Vagina (tissue), 2 donors: ENCODE measurements around the gene REN.

ENCODE experiments used
- POLR2A ChIP-seq, 2 donors: fragments of 450-650 bp; IDR thresholded peaks; one replicate each; pipeline ENCODE4 v1.6.1; 2017; ENCODE audit warnings: antibody characterized with exemption in 2 of 2, mild to moderate bottlenecking in 2 of 2, moderate library complexity in 2 of 2
- TF ChIP-seq, protein P1 (sequence below), 3 experiments: fragments of 450-650 bp in 2 of 3; fragments of 200-600 bp in 1 of 3; sonication (generic) in 1 of 3; IDR thresholded peaks; one replicate each; pipeline ENCODE4 v1.5.1; 2017 to 2019; ENCODE audit warnings: antibody characterized with exemption in 3 of 3, mild to moderate bottlenecking in 2 of 3, moderate library complexity in 2 of 3

DNA sequence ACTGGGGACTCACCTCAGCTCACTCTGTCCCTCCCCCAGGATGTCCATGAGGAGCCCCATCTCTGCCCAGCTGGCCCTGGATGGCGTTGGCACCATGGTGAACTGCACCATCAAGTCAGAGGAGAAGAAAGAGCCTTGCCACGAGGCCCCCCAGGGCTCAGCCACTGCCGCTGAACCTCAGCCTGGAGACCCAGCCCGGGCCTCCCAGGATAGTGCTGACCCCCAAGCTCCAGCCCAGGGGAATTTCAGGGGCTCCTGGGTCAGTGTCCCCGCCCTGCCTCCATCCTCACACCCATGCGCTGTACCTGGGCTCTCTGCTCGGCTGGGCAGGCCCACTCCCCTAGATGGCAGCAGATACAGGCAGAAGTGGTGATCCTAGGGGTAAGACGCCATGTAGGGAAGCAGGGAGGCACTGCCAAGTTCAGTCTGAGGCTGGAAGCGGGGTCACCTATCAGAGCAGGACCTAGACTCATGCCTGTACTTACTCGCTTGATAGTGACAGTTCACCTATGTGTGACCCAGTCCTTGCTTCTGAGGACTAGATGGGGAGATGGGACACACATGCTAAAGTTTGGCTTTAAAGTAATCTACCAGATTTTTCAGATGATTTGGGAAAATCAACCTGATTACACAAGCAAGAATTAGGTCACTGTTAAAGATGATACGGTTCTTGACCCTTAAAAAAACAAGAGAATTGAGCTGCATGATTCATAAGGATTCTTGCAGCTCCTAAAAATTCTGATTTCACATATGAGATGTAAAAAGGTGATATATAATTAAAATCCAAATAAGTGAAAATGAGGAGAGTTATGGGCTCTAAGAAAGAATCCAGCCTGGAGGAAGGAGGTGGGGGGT lies 53.0 kb downstream of the REN start:
- TF ChIP-seq, protein P1, sequence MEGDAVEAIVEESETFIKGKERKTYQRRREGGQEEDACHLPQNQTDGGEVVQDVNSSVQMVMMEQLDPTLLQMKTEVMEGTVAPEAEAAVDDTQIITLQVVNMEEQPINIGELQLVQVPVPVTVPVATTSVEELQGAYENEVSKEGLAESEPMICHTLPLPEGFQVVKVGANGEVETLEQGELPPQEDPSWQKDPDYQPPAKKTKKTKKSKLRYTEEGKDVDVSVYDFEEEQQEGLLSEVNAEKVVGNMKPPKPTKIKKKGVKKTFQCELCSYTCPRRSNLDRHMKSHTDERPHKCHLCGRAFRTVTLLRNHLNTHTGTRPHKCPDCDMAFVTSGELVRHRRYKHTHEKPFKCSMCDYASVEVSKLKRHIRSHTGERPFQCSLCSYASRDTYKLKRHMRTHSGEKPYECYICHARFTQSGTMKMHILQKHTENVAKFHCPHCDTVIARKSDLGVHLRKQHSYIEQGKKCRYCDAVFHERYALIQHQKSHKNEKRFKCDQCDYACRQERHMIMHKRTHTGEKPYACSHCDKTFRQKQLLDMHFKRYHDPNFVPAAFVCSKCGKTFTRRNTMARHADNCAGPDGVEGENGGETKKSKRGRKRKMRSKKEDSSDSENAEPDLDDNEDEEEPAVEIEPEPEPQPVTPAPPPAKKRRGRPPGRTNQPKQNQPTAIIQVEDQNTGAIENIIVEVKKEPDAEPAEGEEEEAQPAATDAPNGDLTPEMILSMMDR (IDR thresholded peaks at IDR 0.05) = no peak
- no peak for TF ChIP-seq POLR2A (IDR thresholded peaks at IDR 0.05)
